PC-3 (cell line): ENCODE results near the gene EPN1. TPM values are rescaled to one million over a fixed set of nuclear protein-coding genes. Genes with fewer than 3 reads are reported as not detected.
"Not testable (repeated sequence)": the region's sequence is repeated elsewhere in the genome, so short reads cannot be mapped to it uniquely, and the experiment has no call there.

Experiments used
- ATAC-seq: fragments of 200-7000 bp; cut with Tn5 transposase; 2 replicates; pipeline ENCODE4 v1.9.1; 2020; ENCODE audit warnings: mild to moderate bottlenecking, moderate library complexity
- BruUV-seq: library from RNA; stranded (reverse); fragments of 400-500 nt; replicated peaks from 2 replicates; lab custom pipeline; 2021; lab: Mats Ljungman, UMichigan
- CTCF ChIA-PET: fragments of 300-600 bp; sonication (Branson Sonifier 250); formaldehyde crosslinking; loops from one replicate; lab custom pipeline; 2022; ENCODE audit warnings: antibody characterized with exemption; lab: Charles Lee
- POLR2A ChIA-PET: fragments of 300-600 bp; sonication (Branson Sonifier 250); formaldehyde crosslinking; loops from one replicate; lab custom pipeline; 2022; ENCODE audit warnings: antibody characterized with exemption; ENCODE audit not compliant: unreplicated experiment; lab: Charles Lee
- DNase-seq: peaks from one replicate; pipeline ENCODE4 v3.0.0-alpha.2; 2015
- H2AFZ ChIP-seq: fragments of 300-600 bp; sonication (generic); 2 replicates; pipeline ENCODE4 v1.6.0; 2016; ENCODE audit warnings: antibody characterized with exemption, low read length
- H3F3A ChIP-seq: fragments of 300-600 bp; sonication (generic); one replicate; pipeline ENCODE4 v1.6.0; 2017; ENCODE audit warnings: antibody characterized with exemption, low read length, control low read depth, mild to moderate bottlenecking; ENCODE audit not compliant: unreplicated experiment
- H3K27ac ChIP-seq: fragments of 300-600 bp; sonication (generic); 2 replicates; pipeline ENCODE4 v1.5.1; 2016; ENCODE audit warnings: mild to moderate bottlenecking, low read length
- H3K27me3 ChIP-seq: fragments of 300-600 bp; sonication (generic); 2 replicates; pipeline ENCODE4 v1.6.1; 2016; ENCODE audit warnings: low read length, mixed read lengths
- H3K36me3 ChIP-seq: fragments of 300-600 bp; sonication (generic); 2 replicates; pipeline ENCODE4 v1.6.1; 2016; ENCODE audit warnings: low read depth, mixed run types, low read length, mixed read lengths
- H3K4me1 ChIP-seq: fragments of 300-600 bp; sonication (generic); 2 replicates; pipeline ENCODE4 v1.5.1; 2016; ENCODE audit warnings: low read length; ENCODE audit not compliant: insufficient read depth
- H3K4me2 ChIP-seq: fragments of 300-600 bp; sonication (generic); 2 replicates; pipeline ENCODE4 v1.6.0; 2016; ENCODE audit warnings: low read length
- H3K4me3 ChIP-seq: fragments of 300-600 bp; sonication (generic); 2 replicates; pipeline ENCODE4 v1.5.1; 2016; ENCODE audit warnings: mild to moderate bottlenecking, low read length, mixed read lengths
- H3K79me2 ChIP-seq: fragments of 300-600 bp; sonication (generic); 2 replicates; pipeline ENCODE4 v1.6.1; 2017; ENCODE audit warnings: low read length, mixed read lengths
- H3K9ac ChIP-seq: fragments of 300-600 bp; sonication (generic); 2 replicates; pipeline ENCODE4 v1.6.0; 2016; ENCODE audit warnings: mild to moderate bottlenecking, low read length
- H3K9me2 ChIP-seq: fragments of 300-600 bp; sonication (generic); replicated peaks from 2 replicates; pipeline ENCODE4 v1.6.1; 2016; ENCODE audit warnings: mixed run types, low read length, mixed read lengths
- H3K9me3 ChIP-seq: fragments of 300-600 bp; sonication (generic); 2 replicates; pipeline ENCODE4 v1.6.1; 2016; ENCODE audit warnings: low read length, mixed read lengths
- H4K20me1 ChIP-seq: fragments of 300-600 bp; sonication (generic); 2 replicates; pipeline ENCODE4 v1.6.1; 2016; ENCODE audit warnings: low read length, mixed read lengths
- CTCF ChIP-seq: fragments of 300-600 bp; sonication (generic); conservative IDR thresholded peaks from 2 replicates; pipeline ENCODE4 v1.5.1; 2017; ENCODE audit warnings: antibody characterized with exemption, low read depth, mild to moderate bottlenecking, low read length
- EZH2 ChIP-seq: fragments of 300-600 bp; sonication (generic); IDR thresholded peaks from one replicate; pipeline ENCODE4 v1.6.1; 2017; ENCODE audit warnings: antibody characterized with exemption, mild to moderate bottlenecking, low read length; ENCODE audit not compliant: unreplicated experiment
- EZH2phosphoT487 ChIP-seq: fragments of 300-600 bp; sonication (generic); IDR thresholded peaks from 2 replicates; pipeline ENCODE4 v1.6.1; 2018; ENCODE audit warnings: mild to moderate bottlenecking, antibody characterized with exemption, low read length, borderline replicate concordance
- intact Hi-C: fragments of 100-400 bp; cut with micrococcal nuclease; formaldehyde crosslinking; loops from 2 replicates; pipeline ENCODE4 v1.9.0; 2023
- total RNA-seq: library from RNA; depleted of rRNA; stranded (reverse); fragments of >200 nt; gene quantifications from 2 replicates; pipeline ENCODE4 v1.2.3, GENCODE V29; 2014

EPN1 gene
- total RNA-seq, 1 experiment from 2014 or later, result 203 TPM

- no peak overlapping the region for H3K4me2 ChIP-seq
- H3K4me3 ChIP-seq, result no peak overlapping the region
- H3K27me3 ChIP-seq, result peaks cover 74% of the 10 kb centered on the region
- ATAC-seq (no peak), DNase-seq (no peak)
- no peaks in the 10 kb centered on the region for H4K20me1 ChIP-seq
- no peak overlapping the region for H3K27ac ChIP-seq
- H3K9me3 ChIP-seq, result 0 out of 2 replicates have a peak, but pooled peaks cover 7% of the 10 kb centered on the region
- no peaks in the 10 kb centered on the region for H3K36me3 ChIP-seq
- H3K79me2 ChIP-seq, result no peaks in the 10 kb centered on the region
- ChIA-PET CTCF (no interaction called here), POLR2A (no interaction called here)
- no peaks in the 10 kb centered on the region for H3K4me1 ChIP-seq
- TF ChIP-seq CTCF (no peak), EZH2phosphoT487 (no peak), EZH2 (no peak)
- H3F3A ChIP-seq, result no peaks in the 10 kb centered on the region
- H3K9me2 ChIP-seq, result no peaks in the 10 kb centered on the region
- intact Hi-C loops, result no loop called here
- BruUV-seq, result no TSS peak
- H3K9ac ChIP-seq, result no peak overlapping the region
- no peak overlapping the region for H2AFZ ChIP-seq
Observed at GRCh38 chr19:55716531-55716930, 41.5 kb downstream of the EPN1 start.

GRCh38 chr19:55717251-55717650, 42.2 kb downstream of the EPN1 start:
- Histone ChIP-seq H3K27ac (no peak overlapping the region), H3K9me2 (no peaks in the 10 kb centered on the region), H4K20me1 (no peaks in the 10 kb centered on the region), H3K4me2 (no peak overlapping the region), H3K36me3 (no peaks in the 10 kb centered on the region), H3K9ac (no peak overlapping the region), H3K4me1 (no peaks in the 10 kb centered on the region), H3K27me3 (peaks cover 75% of the 10 kb centered on the region), H3K4me3 (no peak overlapping the region), H3K79me2 (no peaks in the 10 kb centered on the region), H3F3A (no peaks in the 10 kb centered on the region), H3K9me3 (0 out of 2 replicates have a peak, but pooled peaks cover 7% of the 10 kb centered on the region), H2AFZ (no peak overlapping the region)
- no peak for DNase-seq
- TF ChIP-seq EZH2 (no peak), EZH2phosphoT487 (no peak), CTCF (no peak)
- intact Hi-C loops, result no loop called here
- ChIA-PET POLR2A (no interaction called here), CTCF (no interaction called here)
- BruUV-seq, result no TSS peak
- ATAC-seq, result no peak

GRCh38 chr19:55717879-55718711, 43.1 kb downstream of the EPN1 start:
- not testable (repeated sequence) for ATAC-seq, BruUV-seq

More at GRCh38 chr19:55717879-55718711, 43.1 kb downstream of the EPN1 start:
- H3K4me3 ChIP-seq, H3K27ac ChIP-seq, H3K9me2 ChIP-seq, H3K9me3 ChIP-seq, H3K4me1 ChIP-seq, H3K9ac ChIP-seq, DNase-seq, H3F3A ChIP-seq, H2AFZ ChIP-seq, H3K36me3 ChIP-seq, POLR2A ChIA-PET, H3K4me2 ChIP-seq, H3K79me2 ChIP-seq, CTCF ChIA-PET, intact Hi-C loops, H4K20me1 ChIP-seq: not testable (repeated sequence)
- peaks cover 75% of the 10 kb centered on the region for H3K27me3 ChIP-seq
